Measurements from ENCODE around the gene SLC5A10. TPM values are rescaled to one million over a fixed set of nuclear protein-coding genes. Genes with fewer than 3 reads are reported as not detected.

Gene SLC5A10
- total and polyA plus RNA-seq, 2 experiments from 2014 or later = 0.10 TPM; not detected in 1

- peaks cover 9% of the 10 kb centered on the region for H3K36me3 ChIP-seq (ENCODE audit: insufficient read depth)
- H3K9me3 Mint-ChIP-seq = no peaks in the 10 kb centered on the region
- no peaks in the 10 kb centered on the region for H3K9me2 ChIP-seq (ENCODE audit: insufficient read depth)
- H3K27me3 Mint-ChIP-seq (ENCODE audit: insufficient read depth, low read depth, poor library complexity) = peaks cover 27% of the 10 kb centered on the region
- H4K20me1 ChIP-seq (replicated peaks; ENCODE audit: insufficient read depth) = 0 out of 2 replicates have a peak, but pooled peaks cover 3% of the 10 kb centered on the region
- no peak overlapping the region for H3K4me2 ChIP-seq
- H3K4me3 ChIP-seq = no peak overlapping the region
- no peak overlapping the region for H2AFZ ChIP-seq
- H3K4me1 ChIP-seq (ENCODE audit: insufficient read depth) = peaks cover 4% of the 10 kb centered on the region; the same call in 1 of the 2 replicates
- no peaks in the 10 kb centered on the region for H3K79me2 ChIP-seq (replicated peaks; ENCODE audit: insufficient read depth)
- no peak overlapping the region for H3K4me3 Mint-ChIP-seq
- ATAC-seq = no peak
- DNase-seq (ENCODE audit: low spot score) = no peak
- H3K4me1 Mint-ChIP-seq = peaks cover 29% of the 10 kb centered on the region
- no peak overlapping the region for H3K27ac ChIP-seq (ENCODE audit: low read depth)
- peaks cover 26% of the 10 kb centered on the region for H3K36me3 Mint-ChIP-seq (ENCODE audit: low read depth)
- no peak overlapping the region for H3K27ac Mint-ChIP-seq
- H3F3A ChIP-seq (replicated peaks; ENCODE audit: low read depth) = no peaks in the 10 kb centered on the region
- TF ChIP-seq, protein P1, sequence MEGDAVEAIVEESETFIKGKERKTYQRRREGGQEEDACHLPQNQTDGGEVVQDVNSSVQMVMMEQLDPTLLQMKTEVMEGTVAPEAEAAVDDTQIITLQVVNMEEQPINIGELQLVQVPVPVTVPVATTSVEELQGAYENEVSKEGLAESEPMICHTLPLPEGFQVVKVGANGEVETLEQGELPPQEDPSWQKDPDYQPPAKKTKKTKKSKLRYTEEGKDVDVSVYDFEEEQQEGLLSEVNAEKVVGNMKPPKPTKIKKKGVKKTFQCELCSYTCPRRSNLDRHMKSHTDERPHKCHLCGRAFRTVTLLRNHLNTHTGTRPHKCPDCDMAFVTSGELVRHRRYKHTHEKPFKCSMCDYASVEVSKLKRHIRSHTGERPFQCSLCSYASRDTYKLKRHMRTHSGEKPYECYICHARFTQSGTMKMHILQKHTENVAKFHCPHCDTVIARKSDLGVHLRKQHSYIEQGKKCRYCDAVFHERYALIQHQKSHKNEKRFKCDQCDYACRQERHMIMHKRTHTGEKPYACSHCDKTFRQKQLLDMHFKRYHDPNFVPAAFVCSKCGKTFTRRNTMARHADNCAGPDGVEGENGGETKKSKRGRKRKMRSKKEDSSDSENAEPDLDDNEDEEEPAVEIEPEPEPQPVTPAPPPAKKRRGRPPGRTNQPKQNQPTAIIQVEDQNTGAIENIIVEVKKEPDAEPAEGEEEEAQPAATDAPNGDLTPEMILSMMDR (conservative IDR thresholded peaks at IDR 0.05; ENCODE audit: low read depth in 2 of 2) = peak in 1 of 2 experiments; percentile 15; a peak in 1 of 4 replicates
- no peak for TF ChIP-seq EZH2phosphoT487 (IDR thresholded peaks at IDR 0.05; ENCODE audit: unreplicated experiment)
- H3K27me3 ChIP-seq (ENCODE audit: insufficient read depth) = no peaks in the 10 kb centered on the region
Measured at GRCh38 chr17:18970582-18971480, 18.9 kb downstream of the SLC5A10 start.

- H3K79me2 ChIP-seq (replicated peaks; ENCODE audit: insufficient read depth) = 0 out of 2 replicates have a peak, but pooled peaks cover 3% of the 10 kb centered on the region
- Mint-ChIP-seq H3K4me1 (peaks cover 29% of the 10 kb centered on the region), H3K27me3 (ENCODE audit: insufficient read depth, low read depth, poor library complexity) (peaks cover 23% of the 10 kb centered on the region), H3K27ac (no peak overlapping the region), H3K4me3 (no peak overlapping the region), H3K36me3 (ENCODE audit: low read depth) (peaks cover 33% of the 10 kb centered on the region), H3K9me3 (no peaks in the 10 kb centered on the region)
- H3K27me3 ChIP-seq (ENCODE audit: insufficient read depth) = no peaks in the 10 kb centered on the region
- H3K4me1 ChIP-seq (ENCODE audit: insufficient read depth) = peaks cover 4% of the 10 kb centered on the region; the same call in 1 of the 2 replicates
- H3K36me3 ChIP-seq (ENCODE audit: insufficient read depth) = peaks cover 10% of the 10 kb centered on the region
- no peak overlapping the region for H3K4me2 ChIP-seq
- no peak overlapping the region for H3K4me3 ChIP-seq
- no peaks in the 10 kb centered on the region for H3K9me2 ChIP-seq (ENCODE audit: insufficient read depth)
- H4K20me1 ChIP-seq (replicated peaks; ENCODE audit: insufficient read depth) = 0 out of 2 replicates have a peak, but pooled peaks cover 3% of the 10 kb centered on the region
- no peak overlapping the region for H3K27ac ChIP-seq (ENCODE audit: low read depth)
- ATAC-seq (no peak), DNase-seq (ENCODE audit: low spot score) (no peak)
- TF ChIP-seq EZH2phosphoT487 (IDR thresholded peaks at IDR 0.05; ENCODE audit: unreplicated experiment) = no peak
- no peak for TF ChIP-seq JUNB (IDR thresholded peaks at IDR 0.05; ENCODE audit: unreplicated experiment)
- TF ChIP-seq, protein P1 (conservative IDR thresholded peaks at IDR 0.05; ENCODE audit: low read depth in 2 of 2) = no peak
- TF ChIP-seq POLR2AphosphoS5 (IDR thresholded peaks at IDR 0.05; ENCODE audit: low read depth) = no peak
- TF ChIP-seq ZNF462 (CRISPR knock-in tag; IDR thresholded peaks at IDR 0.05) = no peak
- TF ChIP-seq NANOG (IDR thresholded peaks at IDR 0.05; ENCODE audit: borderline replicate concordance) = no peak
- no peak for TF ChIP-seq ZNF114 (CRISPR knock-in tag; IDR thresholded peaks at IDR 0.05)
- TF ChIP-seq ETS1 (IDR thresholded peaks at IDR 0.05) = no peak
- no peaks in the 10 kb centered on the region for H3F3A ChIP-seq (replicated peaks; ENCODE audit: low read depth)
- no peak overlapping the region for H2AFZ ChIP-seq
Measured at GRCh38 chr17:18971801-18972200, 19.8 kb downstream of the SLC5A10 start.

All from GM23338 (cell line).